DMS 273 (cell line): Measurements from ENCODE around the gene CLOCK.

Source experiments
- DNase-seq: peaks from one replicate; lab custom pipeline; 2025; ENCODE audit not compliant: unreplicated experiment; lab: John Stamatoyannopoulos, UW

CLOCK gene

DNA sequence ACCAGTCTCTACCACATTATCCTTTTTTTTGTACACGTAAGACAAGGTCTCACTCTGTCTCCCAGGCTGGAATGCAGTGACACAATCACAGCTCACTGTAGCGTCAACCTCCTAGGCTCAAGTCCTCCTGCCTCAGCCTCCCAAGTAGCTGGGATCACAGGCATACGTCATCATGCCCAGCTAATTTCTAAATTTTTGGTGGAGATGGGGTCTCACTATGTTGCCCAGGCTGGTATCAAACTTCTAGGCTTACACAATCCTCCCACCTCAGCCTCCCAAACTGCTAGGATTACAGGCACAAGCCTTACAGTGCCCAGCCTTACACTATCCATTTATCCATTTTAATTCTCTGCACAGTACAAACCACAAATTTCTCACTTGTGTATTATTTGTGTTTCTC is 58.0 kb downstream of the CLOCK start:
- DNase-seq = no peak

GRCh38 chr4:55485821-55486220 is 60.9 kb downstream of the CLOCK start:
- no peak for DNase-seq

- no peak for DNase-seq
These were observed 63.4 kb downstream of the CLOCK start for GRCh38 chr4:55483315-55483714.

GRCh38 chr4:55475394-55476243 is 71.1 kb downstream of the CLOCK start:
- no peak for DNase-seq

GRCh38 chr4:55469979-55470378 is 76.7 kb downstream of the CLOCK start:
- DNase-seq = no peak

GRCh38 chr4:55468724-55469123 is 78.0 kb downstream of the CLOCK start:
- no peak for DNase-seq

- DNase-seq = no peak
These were observed 80.7 kb downstream of the CLOCK start for GRCh38 chr4:55466001-55466400.

GRCh38 chr4:55458611-55459010 is 88.1 kb downstream of the CLOCK start:
- no peak for DNase-seq

GRCh38 chr4:55458164-55458563 is 88.5 kb downstream of the CLOCK start:
- DNase-seq = no peak

DNA sequence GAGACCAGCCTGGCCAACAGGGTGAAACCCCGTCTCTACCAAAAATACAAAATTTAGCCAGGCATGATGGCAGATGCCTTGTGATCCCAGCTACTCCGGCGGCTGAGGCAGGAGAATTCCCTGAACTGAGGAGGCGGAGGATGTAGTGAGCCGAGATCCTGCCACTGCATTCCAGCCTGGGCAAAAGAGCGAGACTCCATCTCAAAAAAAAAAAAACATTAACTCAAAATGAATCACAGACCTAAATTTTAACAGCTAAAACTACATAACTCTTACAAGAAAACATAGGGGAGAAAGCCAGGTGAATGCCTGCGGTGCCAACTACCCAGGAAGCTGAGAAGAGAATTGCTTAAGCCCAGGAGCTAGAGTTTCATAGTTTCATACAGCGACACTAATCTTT is 96.1 kb downstream of the CLOCK start:
- no peak for DNase-seq

DNA sequence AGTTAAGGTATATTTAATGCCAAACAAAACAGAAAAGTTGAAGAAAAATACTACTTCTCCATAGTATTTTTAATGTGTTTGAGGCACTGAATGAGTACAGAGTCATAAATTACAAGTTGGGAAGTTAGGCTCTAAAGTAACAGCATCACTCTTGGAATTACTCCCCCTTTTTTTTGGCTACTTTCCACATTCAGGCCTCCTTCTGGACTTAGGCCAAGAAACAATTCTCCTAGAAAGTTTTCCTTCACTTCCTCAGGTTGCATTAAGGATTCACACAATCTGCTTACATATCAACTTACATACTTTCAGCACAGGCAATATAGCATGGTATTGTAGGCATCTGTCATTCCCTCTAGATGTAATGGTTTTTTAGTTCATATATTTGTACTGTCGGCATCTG is 98.9 kb downstream of the CLOCK start:
- DNase-seq = peak; percentile 69

GRCh38 chr4:55447108-55447708 is 99.5 kb downstream of the CLOCK start:
- no peak for DNase-seq

DNA sequence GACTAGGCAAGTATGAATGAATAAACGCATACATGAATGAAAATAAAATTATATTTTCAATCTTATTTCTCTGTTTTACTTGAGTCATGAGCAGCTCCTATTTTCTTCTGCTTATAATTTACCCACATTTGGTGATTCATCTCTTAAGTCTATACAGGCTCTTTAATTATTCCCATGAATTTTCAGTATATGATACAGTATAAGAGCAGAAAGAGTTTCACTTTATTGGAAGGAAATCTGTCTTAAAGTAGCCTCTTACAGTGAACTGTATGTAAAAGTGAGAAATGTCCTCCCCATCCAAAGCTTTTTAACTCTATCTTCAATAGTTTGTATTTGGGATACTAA is 100.2 kb downstream of the CLOCK start:
- no peak for DNase-seq

- DNase-seq = no peak
These were observed 100.7 kb downstream of the CLOCK start for GRCh38 chr4:55445921-55446577.

DNA sequence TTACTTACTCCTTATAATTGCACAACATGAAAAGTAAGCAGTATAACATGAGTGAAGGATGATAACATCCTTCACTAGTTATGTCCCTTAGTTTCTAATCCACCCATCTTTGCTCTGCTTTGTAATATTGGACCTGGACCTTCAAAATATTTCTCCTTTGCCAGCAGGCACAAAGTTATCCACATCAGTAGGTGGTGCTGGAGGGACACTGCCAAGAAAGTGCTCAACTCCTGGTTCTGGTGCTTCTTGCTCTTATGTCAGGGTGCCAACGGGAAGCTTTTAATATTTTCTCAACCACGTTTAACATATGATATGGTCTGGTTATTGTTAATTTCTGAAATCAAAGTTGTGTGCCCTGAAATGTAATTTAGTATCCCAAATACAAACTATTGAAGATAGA is 101.9 kb downstream of the CLOCK start:
- DNase-seq = peak; percentile 25

- DNase-seq = no peak
These were observed 104.2 kb downstream of the CLOCK start for GRCh38 chr4:55442541-55442940.

DNA sequence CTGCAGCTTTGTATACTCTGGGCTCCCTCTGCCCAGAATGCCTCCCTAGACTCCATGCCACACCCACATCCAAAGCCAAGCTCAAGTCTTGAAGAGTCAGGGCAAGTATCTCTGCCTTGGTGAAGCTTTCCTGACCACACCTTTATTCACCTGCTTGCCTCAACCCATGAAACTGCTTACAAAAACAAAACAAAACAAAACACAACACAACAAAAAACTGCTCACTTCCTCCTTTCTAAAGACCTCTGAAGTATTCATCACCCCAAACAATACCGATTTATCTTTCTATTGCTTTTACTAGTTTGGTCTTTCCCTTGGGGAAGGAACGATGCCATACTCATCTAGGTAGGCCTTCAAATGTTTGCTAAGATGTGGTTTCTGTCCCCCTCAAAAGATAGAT is 105.9 kb downstream of the CLOCK start:
- no peak for DNase-seq

DNA sequence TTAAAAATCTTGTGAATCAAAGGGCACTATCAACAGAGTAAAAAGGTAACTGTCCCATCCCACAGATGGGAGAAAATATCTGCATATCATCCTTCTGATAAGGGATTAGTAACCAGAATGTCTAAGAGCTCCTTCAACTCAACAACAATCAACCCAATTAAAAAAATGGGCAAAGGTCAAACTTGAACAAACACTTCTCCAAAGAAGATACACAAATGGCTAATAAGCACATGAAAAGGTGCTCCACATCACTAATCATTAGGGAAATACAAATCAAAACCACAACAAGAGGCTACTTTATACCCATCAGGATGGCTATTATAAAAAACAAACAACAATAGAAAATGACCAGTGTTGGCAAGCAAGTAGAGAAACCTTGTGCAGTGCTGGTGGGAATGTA is 107.7 kb downstream of the CLOCK start:
- DNase-seq = no peak

DNA sequence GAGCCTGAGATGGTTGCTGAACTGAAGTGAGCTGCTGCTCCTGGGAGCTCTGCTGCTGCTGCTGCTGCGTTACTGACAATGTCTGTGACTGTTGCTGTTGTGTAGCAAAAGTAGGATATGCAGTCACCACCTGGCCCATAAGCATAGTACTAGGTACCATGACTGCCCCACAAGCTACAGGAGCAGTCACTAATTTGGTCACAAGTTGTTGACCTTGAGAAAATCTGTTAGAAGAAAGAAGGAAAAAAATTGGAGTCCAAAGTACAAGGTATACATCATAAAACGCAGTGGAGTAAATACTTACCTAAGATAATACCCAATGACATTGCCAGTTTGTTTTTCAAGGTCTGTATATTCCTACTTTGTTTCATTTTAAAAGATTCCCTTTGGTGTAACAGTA is 108.4 kb downstream of the CLOCK start:
- DNase-seq = no peak

- DNase-seq = no peak
These were observed 108.9 kb downstream of the CLOCK start for GRCh38 chr4:55437823-55438222.

GRCh38 chr4:55437356-55437796 is 109.3 kb downstream of the CLOCK start:
- DNase-seq = no peak

- peak; percentile 15 for DNase-seq
These were observed 111.4 kb downstream of the CLOCK start for GRCh38 chr4:55435141-55435841.
